ENCODE data around the gene HHLA2. TPM values are rescaled to one million over a fixed set of nuclear protein-coding genes. Genes with fewer than 3 reads are reported as not detected.
"Not testable (repeated sequence)": the region's sequence is repeated elsewhere in the genome, so short reads cannot be mapped to it uniquely, and the experiment has no call there.

Gene HHLA2
- polyA plus RNA-seq, 12 donors = 0.12 to 10.1 (median 0.17) TPM; not detected in 8

- no peak for DNase-seq
Measured at GRCh38 chr3:108342837-108343486, 46.6 kb downstream of the HHLA2 start.

DNA sequence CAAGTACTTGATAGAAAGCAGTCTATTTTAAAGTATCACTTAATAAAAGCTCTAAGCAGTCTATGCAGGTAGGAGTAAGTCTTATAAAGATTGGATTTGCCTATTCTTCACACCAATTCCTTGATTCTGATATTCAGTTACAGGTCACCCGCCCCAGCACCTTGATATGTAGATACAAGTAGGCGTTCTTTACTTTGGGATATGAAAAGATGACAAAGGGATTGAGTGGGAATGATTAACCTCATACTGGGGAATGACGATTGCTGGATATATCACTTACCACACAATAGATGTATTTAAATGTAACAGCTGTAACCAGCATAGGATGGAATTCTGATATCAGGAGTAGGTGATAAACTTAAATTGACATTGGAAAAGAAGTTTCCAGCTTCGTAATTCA is 47.1 kb downstream of the HHLA2 start:
- no peak for DNase-seq

- DNase-seq = no peak
Measured at GRCh38 chr3:108345492-108346205, 49.3 kb downstream of the HHLA2 start.

DNA sequence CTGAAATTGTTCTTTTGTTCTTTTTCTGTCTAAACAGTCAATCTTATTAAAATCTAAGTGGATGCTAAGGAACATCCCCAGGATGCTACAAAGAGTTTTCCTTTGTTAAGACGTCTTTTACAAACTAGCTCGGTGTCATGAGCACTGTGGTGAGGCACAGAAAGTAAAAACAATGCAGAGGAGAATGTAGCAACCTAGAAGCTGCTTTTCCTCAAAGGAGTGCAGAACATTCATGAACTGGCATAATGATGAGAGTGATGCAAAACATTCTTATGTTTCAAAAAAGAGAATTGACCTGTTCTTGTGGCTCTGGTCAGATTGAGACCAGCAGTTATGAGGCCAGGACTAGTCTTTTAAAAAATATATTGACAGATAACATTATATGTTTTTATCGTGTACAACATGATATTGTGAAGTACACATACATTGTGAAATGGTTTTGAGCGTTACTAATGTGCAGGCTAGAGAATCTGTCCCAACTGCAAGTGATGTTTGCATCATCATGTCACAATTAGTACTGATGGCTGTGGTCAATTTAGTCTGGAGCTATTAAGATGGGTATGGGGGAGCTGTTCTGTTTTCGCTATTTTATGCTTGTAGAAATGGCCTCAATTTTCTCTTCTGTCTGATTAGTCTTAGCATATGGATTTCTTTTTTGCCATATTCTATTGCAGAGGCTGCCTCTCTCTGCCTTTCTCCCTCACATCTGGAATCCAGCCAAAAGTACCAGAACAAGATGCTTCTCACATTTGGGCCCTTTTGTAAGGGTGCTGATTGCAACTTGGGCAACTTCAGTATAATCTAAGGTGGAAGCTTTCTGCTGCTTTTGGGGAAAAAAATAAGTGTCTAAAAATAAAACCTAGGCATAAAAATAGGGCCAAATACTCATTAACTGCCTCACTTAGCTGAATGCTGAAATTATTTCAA is 50.2 kb downstream of the HHLA2 start:
- no peak for DNase-seq

GRCh38 chr3:108352176-108352575 is 55.8 kb downstream of the HHLA2 start:
- no peak for DNase-seq

- no peak for DNase-seq
Measured at GRCh38 chr3:108354562-108354961, 58.2 kb downstream of the HHLA2 start.

GRCh38 chr3:108357042-108357441 is 60.7 kb downstream of the HHLA2 start:
- DNase-seq = no peak

DNA sequence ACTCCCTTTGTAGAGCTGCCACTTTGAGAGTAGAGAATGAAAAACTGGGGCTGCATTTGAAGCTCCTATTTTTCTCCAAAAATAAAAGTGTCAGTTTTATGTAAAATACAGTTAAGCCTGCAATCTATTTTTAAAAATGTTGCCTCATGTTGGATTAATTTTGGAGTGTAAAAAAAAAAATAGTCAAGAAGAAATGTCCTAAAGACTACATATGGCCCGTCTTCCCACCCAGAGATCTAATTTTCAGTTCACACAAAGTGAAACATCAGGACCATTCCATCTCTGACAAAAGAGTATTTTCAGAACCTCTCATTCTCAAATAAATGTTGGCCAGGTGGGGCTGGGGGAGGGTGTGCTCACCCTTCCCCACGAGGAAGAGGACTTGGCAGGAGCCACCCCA is 62.7 kb downstream of the HHLA2 start:
- no peak for DNase-seq

DNA sequence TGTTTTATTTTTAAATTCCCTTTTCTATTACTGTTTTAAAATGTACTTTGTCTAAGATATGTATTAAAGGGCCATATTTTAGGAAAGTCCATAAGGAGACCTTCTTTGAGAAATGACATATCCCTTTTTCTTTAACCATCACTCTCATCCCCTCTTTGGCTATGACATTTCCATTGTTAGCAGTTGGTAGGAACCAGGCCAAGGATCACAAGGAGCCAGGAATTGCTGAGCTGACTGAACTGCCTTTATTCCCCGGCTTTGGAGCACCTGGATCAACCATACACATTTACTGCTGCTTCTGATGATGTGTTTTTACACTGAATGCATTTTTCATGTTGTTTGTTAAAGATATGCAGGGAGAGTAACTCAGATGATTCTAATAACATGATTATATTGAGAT is 79.7 kb downstream of the HHLA2 start:
- no peak for DNase-seq

DNA sequence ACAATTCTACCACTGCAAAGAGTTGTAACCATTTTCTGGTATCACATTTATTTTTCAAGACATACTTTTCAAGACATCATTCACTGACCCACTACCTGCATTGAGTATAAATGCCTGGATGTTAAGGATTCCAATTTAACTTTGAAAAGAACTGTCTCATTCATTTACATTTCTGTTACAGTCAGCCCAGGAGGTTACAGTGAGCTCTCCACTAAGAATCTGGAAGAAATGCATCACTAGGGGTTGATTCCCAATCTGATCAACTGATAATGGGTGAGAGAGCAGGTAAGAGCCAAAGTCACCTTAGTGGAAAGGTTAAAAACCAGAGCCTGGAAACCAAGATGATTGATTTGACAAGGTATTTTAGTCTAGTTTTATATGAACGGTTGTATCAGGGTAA is 81.0 kb downstream of the HHLA2 start:
- no peak for DNase-seq

DNA sequence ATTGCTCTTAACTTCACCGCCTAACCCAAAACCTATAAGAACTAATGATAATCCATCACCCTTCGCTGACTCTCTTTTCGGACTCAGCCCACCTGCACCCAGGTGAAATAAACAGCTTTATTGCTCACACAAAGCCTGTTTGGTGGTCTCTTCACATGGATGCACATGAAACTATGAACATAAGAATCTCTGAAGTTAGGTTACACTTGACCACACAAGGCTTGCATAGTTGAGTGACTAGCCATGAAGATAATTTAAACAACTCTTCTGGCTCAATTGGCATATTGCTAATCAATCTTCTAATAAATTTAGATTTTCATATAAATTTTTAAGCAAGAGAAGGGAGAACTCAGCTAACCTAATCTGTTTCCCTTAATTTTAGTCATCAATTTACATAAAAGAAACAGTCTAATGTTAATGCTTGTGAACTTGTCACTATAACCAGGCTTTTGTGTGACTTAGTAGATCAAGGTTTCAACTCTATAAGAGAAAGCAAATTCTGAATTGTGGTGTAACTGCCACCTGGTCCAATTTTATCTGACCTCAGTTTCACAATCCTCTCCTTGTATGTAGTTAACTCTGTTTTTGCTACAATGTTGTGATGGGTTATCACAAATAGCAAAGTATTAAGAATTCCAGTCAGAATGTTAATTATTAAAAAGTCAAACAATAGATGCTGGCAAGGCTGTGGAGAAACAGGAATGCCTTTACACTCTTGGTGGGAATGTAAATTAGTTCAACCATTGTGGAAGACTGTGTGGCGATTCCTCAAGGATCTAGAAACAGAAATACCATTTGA is 82.0 kb downstream of the HHLA2 start:
- DNase-seq = no peak

GRCh38 chr3:108378952-108379342 is 82.6 kb downstream of the HHLA2 start:
- not testable (repeated sequence) for DNase-seq

- no peak for DNase-seq
Measured at GRCh38 chr3:108380128-108380795, 83.9 kb downstream of the HHLA2 start.

GRCh38 chr3:108381529-108382140 is 85.3 kb downstream of the HHLA2 start:
- peak; percentile 5 for DNase-seq

GRCh38 chr3:108383306-108383705 is 87.0 kb downstream of the HHLA2 start:
- no peak for DNase-seq

DNA sequence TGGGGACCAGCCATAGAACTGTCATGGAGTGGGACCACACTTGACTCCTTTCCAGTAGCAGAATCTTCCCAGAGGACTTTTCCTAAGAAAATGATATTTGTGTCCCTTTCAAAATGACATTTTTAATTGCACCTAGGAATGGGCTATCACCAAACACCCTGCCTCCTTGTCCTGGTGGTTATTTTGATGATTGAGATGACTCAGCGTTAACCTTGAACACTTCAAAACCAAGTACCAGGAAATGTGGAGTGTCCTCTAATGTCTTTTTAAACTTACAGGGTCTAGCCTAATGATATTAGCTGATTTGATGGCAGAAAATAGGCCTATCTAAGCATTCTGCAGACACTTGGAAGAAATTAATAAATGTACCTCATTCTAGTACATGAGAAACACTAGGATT is 90.7 kb downstream of the HHLA2 start:
- DNase-seq = no peak

DNA sequence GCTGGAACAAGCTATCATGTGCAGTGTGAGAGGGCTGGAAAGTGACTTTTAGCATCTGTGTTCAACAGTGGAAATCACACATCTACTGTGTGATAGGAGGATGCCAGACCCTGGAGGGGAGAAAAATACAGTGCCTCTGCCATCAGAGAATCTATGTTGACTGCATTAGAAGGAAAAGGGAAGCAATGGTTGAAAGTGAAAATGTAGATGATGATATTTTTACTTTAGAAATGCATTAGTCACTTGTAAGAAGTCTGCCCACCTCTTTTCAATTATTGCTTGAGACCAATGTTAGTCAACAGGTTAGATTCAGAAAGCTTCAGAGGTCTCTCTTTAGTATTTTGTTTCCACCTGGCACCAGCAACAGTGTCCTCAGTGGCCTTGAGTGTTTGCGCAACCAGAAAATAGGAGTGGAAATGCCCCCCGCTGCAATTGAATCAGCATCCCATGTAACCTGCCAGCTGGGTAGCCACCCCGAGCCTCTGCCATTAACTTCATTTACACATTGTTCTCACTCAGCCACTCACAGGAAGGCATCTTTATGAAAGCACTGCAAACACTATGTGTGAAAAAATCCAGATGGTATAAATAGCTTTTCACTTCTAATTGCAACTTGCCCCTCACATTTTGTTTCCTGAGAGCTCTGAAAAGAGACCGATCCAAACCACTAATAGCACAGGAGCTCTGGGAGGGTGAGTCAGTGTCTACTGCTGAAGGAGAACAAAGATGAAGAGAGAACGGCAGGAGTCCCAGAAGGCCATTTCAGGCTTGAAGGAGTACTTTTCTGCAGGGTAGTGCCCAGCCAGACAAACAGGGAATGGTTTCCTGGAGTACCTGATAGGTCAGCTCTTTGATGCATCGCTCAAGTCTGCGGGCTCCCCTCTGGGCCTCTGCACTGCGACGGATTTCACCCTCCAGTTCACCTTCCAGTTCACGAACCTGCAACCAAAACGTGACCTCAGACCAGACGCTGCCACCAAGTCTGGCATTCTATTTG is 92.1 kb downstream of the HHLA2 start:
- DNase-seq = no peak

DNA sequence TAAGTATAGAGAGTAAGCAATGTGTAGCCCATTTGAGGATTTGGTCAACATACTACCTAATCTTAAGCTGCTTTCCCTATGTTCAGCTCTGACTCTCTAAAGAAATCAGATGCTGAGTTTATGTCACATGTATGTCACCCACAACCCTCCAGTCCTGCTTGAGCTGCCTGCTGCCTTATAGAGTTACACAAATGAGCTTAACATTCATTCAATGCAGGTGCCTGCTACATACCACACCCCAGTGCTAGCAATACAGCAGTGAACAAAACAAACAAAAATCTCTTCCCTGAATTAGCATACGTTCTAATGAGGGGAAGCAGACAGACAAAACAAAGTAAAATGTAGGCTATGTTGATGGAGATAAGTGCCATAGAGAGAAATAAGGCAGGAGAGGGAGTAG is 93.0 kb downstream of the HHLA2 start:
- DNase-seq = no peak

- no peak for DNase-seq
Measured at GRCh38 chr3:108391917-108392593, 95.7 kb downstream of the HHLA2 start.
